GM23338 (cell line): ENCODE measurements around the gene EIF4A3. TPM values are rescaled to one million over a fixed set of nuclear protein-coding genes. Genes with fewer than 3 reads are reported as not detected.

Source experiments
- ATAC-seq: fragments of 200-7000 bp; cut with Tn5 transposase; 3 replicates; pipeline ENCODE4 v1.9.1; 2020
- DNase-seq: peaks from one replicate; pipeline ENCODE4 v3.0.0-alpha.2; 2015; ENCODE audit warnings: low spot score
- H2AFZ ChIP-seq: fragments of 200-600 bp; sonication (generic); 2 replicates; pipeline ENCODE4 v1.8.0; 2016; ENCODE audit warnings: antibody characterized with exemption, mild to moderate bottlenecking, moderate library complexity
- H3F3A ChIP-seq: fragments of 200-600 bp; sonication (generic); replicated peaks from 2 replicates; pipeline ENCODE4 v1.8.0; 2017; ENCODE audit warnings: antibody characterized with exemption, mixed run types, low read depth
- H3K27ac ChIP-seq: fragments of 200-600 bp; sonication (generic); 2 replicates; pipeline ENCODE4 v1.6.1; 2016; ENCODE audit warnings: low read depth
- H3K27me3 ChIP-seq: fragments of 200-600 bp; sonication (generic); 2 replicates; pipeline ENCODE4 v1.8.0; 2016; ENCODE audit warnings: mild to moderate bottlenecking, mixed run types, moderate library complexity; ENCODE audit not compliant: insufficient read depth
- H3K36me3 ChIP-seq: fragments of 200-600 bp; sonication (generic); 2 replicates; pipeline ENCODE4 v1.8.0; 2016; ENCODE audit warnings: mild to moderate bottlenecking; ENCODE audit not compliant: insufficient read depth
- H3K4me1 ChIP-seq: fragments of 200-600 bp; sonication (generic); 2 replicates; pipeline ENCODE4 v1.8.0; 2016; ENCODE audit warnings: mild to moderate bottlenecking, moderate library complexity; ENCODE audit not compliant: insufficient read depth
- H3K4me2 ChIP-seq: fragments of 200-600 bp; sonication (generic); 2 replicates; pipeline ENCODE4 v1.7.1; 2017; ENCODE audit warnings: mixed run types
- H3K4me3 ChIP-seq: fragments of 200-600 bp; sonication (generic); 2 replicates; pipeline ENCODE4 v1.6.1; 2016; ENCODE audit warnings: mixed run types
- H3K79me2 ChIP-seq: fragments of 200-600 bp; sonication (generic); replicated peaks from 2 replicates; pipeline ENCODE4 v1.8.0; 2017; ENCODE audit warnings: mild to moderate bottlenecking; ENCODE audit not compliant: insufficient read depth
- H3K9me2 ChIP-seq: fragments of 200-600 bp; sonication (generic); 2 replicates; pipeline ENCODE4 v1.8.0; 2017; ENCODE audit not compliant: insufficient read depth
- H4K20me1 ChIP-seq: fragments of 200-600 bp; sonication (generic); replicated peaks from 2 replicates; pipeline ENCODE4 v1.8.0; 2017; ENCODE audit warnings: mild to moderate bottlenecking; ENCODE audit not compliant: insufficient read depth
- H3K27ac Mint-ChIP-seq: 2 replicates; pipeline ENCODE4 v1.8.0; 2020; ENCODE audit warnings: inconsistent platforms, mild to moderate bottlenecking, moderate library complexity, mixed read lengths
- H3K27me3 Mint-ChIP-seq: 3 replicates; pipeline ENCODE4 v1.8.0; 2022; ENCODE audit warnings: low read depth, mild to moderate bottlenecking, moderate library complexity, mixed read lengths, inconsistent platforms; ENCODE audit not compliant: insufficient read depth, poor library complexity
- H3K36me3 Mint-ChIP-seq: 3 replicates; pipeline ENCODE4 v1.8.0; 2021; ENCODE audit warnings: low read depth, mild to moderate bottlenecking, inconsistent platforms, moderate library complexity, mixed read lengths
- H3K4me1 Mint-ChIP-seq: 3 replicates; pipeline ENCODE4 v1.8.0; 2020; ENCODE audit warnings: mild to moderate bottlenecking, inconsistent platforms, mixed read lengths
- H3K4me3 Mint-ChIP-seq: 3 replicates; pipeline ENCODE4 v1.8.0; 2021; ENCODE audit warnings: moderate library complexity, mild to moderate bottlenecking, inconsistent platforms, mixed read lengths
- H3K9me3 Mint-ChIP-seq: 3 replicates; pipeline ENCODE4 v1.8.0; 2020; ENCODE audit warnings: moderate library complexity, mild to moderate bottlenecking, inconsistent platforms, mixed read lengths
- CREB1 ChIP-seq: fragments of 250-450 bp; sonication (Bioruptor Pico); IDR thresholded peaks from 2 replicates; pipeline ENCODE4 v1.5.0; 2020; ENCODE audit warnings: low read depth, mild to moderate bottlenecking, moderate library complexity
- EZH2 ChIP-seq: fragments of 200-600 bp; sonication (generic); IDR thresholded peaks from one replicate; pipeline ENCODE4 v1.8.0; 2017; ENCODE audit warnings: antibody characterized with exemption, mild to moderate bottlenecking, low read depth; ENCODE audit not compliant: unreplicated experiment
- EZH2phosphoT487 ChIP-seq: fragments of 200-600 bp; sonication (generic); IDR thresholded peaks from one replicate; pipeline ENCODE4 v1.8.1; 2018; ENCODE audit warnings: antibody characterized with exemption; ENCODE audit not compliant: unreplicated experiment
- JUNB ChIP-seq: IDR thresholded peaks from one replicate; pipeline ENCODE4 v1.6.1; 2016; ENCODE audit warnings: antibody characterized with exemption; ENCODE audit not compliant: unreplicated experiment
- NANOG ChIP-seq: IDR thresholded peaks from 2 replicates; pipeline ENCODE4 v1.6.1; 2016; ENCODE audit warnings: antibody characterized with exemption, borderline replicate concordance
- POLR2AphosphoS5 ChIP-seq: IDR thresholded peaks from 2 replicates; pipeline ENCODE4 v1.6.1; 2016; ENCODE audit warnings: antibody characterized with exemption, low read depth
- STAT1 ChIP-seq: IDR thresholded peaks from one replicate; pipeline ENCODE4 v1.6.1; 2016; ENCODE audit warnings: antibody characterized with exemption; ENCODE audit not compliant: unreplicated experiment
- ZNF114 ChIP-seq: fragments of 250-450 bp; sonication (Bioruptor Pico); IDR thresholded peaks from 2 replicates; pipeline ENCODE4 v1.5.0; 2020; ENCODE audit warnings: mild to moderate bottlenecking, moderate library complexity
- ZNF331 ChIP-seq: fragments of 250-450 bp; sonication (Bioruptor Pico); IDR thresholded peaks from 2 replicates; pipeline ENCODE4 v1.5.0; 2020; ENCODE audit warnings: low read depth, mild to moderate bottlenecking, moderate library complexity
- polyA plus RNA-seq: library from polyadenylated mRNA; unstranded; fragments of >200 nt; fragmentation: Nextera tagmentation; extraction: Ambion mirVana; gene quantifications from 2 replicates; pipeline ENCODE4 v1.2.1, GENCODE V29; 2016
- total RNA-seq: library from RNA; depleted of rRNA; stranded (reverse); fragments of >200 nt; shearing (Covaris generic); gene quantifications from 2 replicates; pipeline ENCODE4 v1.2.3, GENCODE V29; 2014
- TF ChIP-seq, protein P1 (sequence below): fragments of 250-450 bp; sonication (Bioruptor Pico); IDR thresholded peaks from 2 replicates; pipeline ENCODE4 v1.5.0; 2020; ENCODE audit warnings: mild to moderate bottlenecking, moderate library complexity
- TF ChIP-seq, protein P2 (sequence below): IDR thresholded peaks from one replicate; pipeline ENCODE4 v1.6.1; 2018; ENCODE audit warnings: antibody characterized with exemption; ENCODE audit not compliant: unreplicated experiment
- TF ChIP-seq, protein P3 (sequence below), 2 experiments: fragments of 200-600 bp in 1 of 2; sonication (generic) in 1 of 2; conservative IDR thresholded peaks; 2 replicates each; pipeline versions ENCODE4 v1.5.1 to v1.6.1; 2016 to 2017; ENCODE audit warnings: antibody characterized with exemption in 2 of 2, low read depth in 2 of 2, mild to moderate bottlenecking in 2 of 2, moderate library complexity in 1 of 2
- TF ChIP-seq, protein P4 (sequence below): IDR thresholded peaks from 2 replicates; pipeline ENCODE4 v1.6.1; 2016; ENCODE audit warnings: antibody characterized with exemption

Gene EIF4A3
- total and polyA plus RNA-seq, 2 experiments from 2014 or later = 146 to 156 TPM

DNA sequence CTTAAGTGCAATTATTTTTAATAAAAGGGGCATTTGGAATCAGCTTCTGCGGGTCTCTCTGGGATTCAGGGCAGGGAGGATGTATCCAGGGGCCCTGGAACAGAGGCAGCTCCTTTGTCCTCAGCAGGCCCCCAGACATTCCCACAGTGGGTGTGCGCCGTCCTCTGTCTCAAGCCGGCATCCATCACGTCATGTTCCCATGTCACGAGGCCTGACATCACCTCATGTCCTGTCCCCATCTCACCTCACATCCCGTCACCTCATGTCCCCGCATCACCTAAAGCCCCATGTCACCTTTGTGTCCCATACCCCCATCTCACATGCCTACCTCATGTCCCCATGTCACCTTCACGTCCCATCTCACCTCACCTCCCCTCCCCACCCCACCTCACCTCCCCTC lies 27.1 kb downstream of the EIF4A3 start:
- H3K4me1 Mint-ChIP-seq = peaks cover 12% of the 10 kb centered on the region
- no peaks in the 10 kb centered on the region for H3K79me2 ChIP-seq
- H3K9me2 ChIP-seq = no peaks in the 10 kb centered on the region
- peaks cover 9% of the 10 kb centered on the region for H3K4me1 ChIP-seq
- H3K4me3 Mint-ChIP-seq = no peak overlapping the region
- no peaks in the 10 kb centered on the region for H3K27me3 ChIP-seq
- H3K27ac Mint-ChIP-seq = no peak overlapping the region
- peaks cover 6% of the 10 kb centered on the region; the same call in 1 of the 2 replicates for H3F3A ChIP-seq
- H3K9me3 Mint-ChIP-seq = no peaks in the 10 kb centered on the region; the same call in 2 of the 3 replicates
- no peak overlapping the region for H3K4me3 ChIP-seq
- peaks cover 12% of the 10 kb centered on the region; the same call in 1 of the 3 replicates for H3K36me3 Mint-ChIP-seq
- H3K4me2 ChIP-seq = no peak overlapping the region
- DNase-seq = no peak
- no peaks in the 10 kb centered on the region; the same call in 1 of the 2 replicates for H3K36me3 ChIP-seq
- no peak overlapping the region for H2AFZ ChIP-seq
- peaks cover 17% of the 10 kb centered on the region for H3K27me3 Mint-ChIP-seq
- TF ChIP-seq, protein P1, sequence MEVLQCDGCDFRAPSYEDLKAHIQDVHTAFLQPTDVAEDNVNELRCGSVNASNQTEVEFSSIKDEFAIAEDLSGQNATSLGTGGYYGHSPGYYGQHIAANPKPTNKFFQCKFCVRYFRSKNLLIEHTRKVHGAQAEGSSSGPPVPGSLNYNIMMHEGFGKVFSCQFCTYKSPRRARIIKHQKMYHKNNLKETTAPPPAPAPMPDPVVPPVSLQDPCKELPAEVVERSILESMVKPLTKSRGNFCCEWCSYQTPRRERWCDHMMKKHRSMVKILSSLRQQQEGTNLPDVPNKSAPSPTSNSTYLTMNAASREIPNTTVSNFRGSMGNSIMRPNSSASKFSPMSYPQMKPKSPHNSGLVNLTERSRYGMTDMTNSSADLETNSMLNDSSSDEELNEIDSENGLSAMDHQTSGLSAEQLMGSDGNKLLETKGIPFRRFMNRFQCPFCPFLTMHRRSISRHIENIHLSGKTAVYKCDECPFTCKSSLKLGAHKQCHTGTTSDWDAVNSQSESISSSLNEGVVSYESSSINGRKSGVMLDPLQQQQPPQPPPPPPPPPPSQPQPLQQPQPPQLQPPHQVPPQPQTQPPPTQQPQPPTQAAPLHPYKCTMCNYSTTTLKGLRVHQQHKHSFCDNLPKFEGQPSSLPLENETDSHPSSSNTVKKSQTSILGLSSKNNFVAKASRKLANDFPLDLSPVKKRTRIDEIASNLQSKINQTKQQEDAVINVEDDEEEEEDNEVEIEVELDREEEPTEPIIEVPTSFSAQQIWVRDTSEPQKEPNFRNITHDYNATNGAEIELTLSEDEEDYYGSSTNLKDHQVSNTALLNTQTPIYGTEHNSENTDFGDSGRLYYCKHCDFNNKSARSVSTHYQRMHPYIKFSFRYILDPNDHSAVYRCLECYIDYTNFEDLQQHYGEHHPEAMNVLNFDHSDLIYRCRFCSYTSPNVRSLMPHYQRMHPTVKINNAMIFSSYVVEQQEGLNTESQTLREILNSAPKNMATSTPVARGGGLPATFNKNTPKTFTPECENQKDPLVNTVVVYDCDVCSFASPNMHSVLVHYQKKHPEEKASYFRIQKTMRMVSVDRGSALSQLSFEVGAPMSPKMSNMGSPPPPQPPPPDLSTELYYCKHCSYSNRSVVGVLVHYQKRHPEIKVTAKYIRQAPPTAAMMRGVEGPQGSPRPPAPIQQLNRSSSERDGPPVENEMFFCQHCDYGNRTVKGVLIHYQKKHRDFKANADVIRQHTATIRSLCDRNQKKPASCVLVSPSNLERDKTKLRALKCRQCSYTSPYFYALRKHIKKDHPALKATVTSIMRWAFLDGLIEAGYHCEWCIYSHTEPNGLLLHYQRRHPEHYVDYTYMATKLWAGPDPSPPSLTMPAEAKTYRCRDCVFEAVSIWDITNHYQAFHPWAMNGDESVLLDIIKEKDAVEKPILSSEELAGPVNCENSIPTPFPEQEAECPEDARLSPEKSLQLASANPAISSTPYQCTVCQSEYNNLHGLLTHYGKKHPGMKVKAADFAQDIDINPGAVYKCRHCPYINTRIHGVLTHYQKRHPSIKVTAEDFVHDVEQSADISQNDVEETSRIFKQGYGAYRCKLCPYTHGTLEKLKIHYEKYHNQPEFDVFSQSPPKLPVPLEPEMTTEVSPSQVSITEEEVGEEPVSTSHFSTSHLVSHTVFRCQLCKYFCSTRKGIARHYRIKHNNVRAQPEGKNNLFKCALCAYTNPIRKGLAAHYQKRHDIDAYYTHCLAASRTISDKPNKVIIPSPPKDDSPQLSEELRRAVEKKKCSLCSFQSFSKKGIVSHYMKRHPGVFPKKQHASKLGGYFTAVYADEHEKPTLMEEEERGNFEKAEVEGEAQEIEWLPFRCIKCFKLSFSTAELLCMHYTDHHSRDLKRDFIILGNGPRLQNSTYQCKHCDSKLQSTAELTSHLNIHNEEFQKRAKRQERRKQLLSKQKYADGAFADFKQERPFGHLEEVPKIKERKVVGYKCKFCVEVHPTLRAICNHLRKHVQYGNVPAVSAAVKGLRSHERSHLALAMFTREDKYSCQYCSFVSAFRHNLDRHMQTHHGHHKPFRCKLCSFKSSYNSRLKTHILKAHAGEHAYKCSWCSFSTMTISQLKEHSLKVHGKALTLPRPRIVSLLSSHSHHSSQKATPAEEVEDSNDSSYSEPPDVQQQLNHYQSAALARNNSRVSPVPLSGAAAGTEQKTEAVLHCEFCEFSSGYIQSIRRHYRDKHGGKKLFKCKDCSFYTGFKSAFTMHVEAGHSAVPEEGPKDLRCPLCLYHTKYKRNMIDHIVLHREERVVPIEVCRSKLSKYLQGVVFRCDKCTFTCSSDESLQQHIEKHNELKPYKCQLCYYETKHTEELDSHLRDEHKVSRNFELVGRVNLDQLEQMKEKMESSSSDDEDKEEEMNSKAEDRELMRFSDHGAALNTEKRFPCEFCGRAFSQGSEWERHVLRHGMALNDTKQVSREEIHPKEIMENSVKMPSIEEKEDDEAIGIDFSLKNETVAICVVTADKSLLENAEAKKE = no peak
- TF ChIP-seq, protein P2, sequence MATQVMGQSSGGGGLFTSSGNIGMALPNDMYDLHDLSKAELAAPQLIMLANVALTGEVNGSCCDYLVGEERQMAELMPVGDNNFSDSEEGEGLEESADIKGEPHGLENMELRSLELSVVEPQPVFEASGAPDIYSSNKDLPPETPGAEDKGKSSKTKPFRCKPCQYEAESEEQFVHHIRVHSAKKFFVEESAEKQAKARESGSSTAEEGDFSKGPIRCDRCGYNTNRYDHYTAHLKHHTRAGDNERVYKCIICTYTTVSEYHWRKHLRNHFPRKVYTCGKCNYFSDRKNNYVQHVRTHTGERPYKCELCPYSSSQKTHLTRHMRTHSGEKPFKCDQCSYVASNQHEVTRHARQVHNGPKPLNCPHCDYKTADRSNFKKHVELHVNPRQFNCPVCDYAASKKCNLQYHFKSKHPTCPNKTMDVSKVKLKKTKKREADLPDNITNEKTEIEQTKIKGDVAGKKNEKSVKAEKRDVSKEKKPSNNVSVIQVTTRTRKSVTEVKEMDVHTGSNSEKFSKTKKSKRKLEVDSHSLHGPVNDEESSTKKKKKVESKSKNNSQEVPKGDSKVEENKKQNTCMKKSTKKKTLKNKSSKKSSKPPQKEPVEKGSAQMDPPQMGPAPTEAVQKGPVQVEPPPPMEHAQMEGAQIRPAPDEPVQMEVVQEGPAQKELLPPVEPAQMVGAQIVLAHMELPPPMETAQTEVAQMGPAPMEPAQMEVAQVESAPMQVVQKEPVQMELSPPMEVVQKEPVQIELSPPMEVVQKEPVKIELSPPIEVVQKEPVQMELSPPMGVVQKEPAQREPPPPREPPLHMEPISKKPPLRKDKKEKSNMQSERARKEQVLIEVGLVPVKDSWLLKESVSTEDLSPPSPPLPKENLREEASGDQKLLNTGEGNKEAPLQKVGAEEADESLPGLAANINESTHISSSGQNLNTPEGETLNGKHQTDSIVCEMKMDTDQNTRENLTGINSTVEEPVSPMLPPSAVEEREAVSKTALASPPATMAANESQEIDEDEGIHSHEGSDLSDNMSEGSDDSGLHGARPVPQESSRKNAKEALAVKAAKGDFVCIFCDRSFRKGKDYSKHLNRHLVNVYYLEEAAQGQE = no peak
- no peak for TF ChIP-seq ZNF114 (CRISPR knock-in tag)
- TF ChIP-seq EZH2phosphoT487 = no peak
- no peak for TF ChIP-seq ZNF331 (CRISPR knock-in tag)
- no peak for TF ChIP-seq STAT1
- no peak for TF ChIP-seq EZH2
- TF ChIP-seq, protein P3, sequence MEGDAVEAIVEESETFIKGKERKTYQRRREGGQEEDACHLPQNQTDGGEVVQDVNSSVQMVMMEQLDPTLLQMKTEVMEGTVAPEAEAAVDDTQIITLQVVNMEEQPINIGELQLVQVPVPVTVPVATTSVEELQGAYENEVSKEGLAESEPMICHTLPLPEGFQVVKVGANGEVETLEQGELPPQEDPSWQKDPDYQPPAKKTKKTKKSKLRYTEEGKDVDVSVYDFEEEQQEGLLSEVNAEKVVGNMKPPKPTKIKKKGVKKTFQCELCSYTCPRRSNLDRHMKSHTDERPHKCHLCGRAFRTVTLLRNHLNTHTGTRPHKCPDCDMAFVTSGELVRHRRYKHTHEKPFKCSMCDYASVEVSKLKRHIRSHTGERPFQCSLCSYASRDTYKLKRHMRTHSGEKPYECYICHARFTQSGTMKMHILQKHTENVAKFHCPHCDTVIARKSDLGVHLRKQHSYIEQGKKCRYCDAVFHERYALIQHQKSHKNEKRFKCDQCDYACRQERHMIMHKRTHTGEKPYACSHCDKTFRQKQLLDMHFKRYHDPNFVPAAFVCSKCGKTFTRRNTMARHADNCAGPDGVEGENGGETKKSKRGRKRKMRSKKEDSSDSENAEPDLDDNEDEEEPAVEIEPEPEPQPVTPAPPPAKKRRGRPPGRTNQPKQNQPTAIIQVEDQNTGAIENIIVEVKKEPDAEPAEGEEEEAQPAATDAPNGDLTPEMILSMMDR (conservative IDR thresholded peaks at IDR 0.05; ENCODE audit: low read depth in 2 of 2) = no peak
- TF ChIP-seq NANOG = no peak
- no peak for TF ChIP-seq JUNB
- TF ChIP-seq CREB1 (CRISPR knock-in tag) = no peak
- no peak for TF ChIP-seq POLR2AphosphoS5
- TF ChIP-seq, protein P4, sequence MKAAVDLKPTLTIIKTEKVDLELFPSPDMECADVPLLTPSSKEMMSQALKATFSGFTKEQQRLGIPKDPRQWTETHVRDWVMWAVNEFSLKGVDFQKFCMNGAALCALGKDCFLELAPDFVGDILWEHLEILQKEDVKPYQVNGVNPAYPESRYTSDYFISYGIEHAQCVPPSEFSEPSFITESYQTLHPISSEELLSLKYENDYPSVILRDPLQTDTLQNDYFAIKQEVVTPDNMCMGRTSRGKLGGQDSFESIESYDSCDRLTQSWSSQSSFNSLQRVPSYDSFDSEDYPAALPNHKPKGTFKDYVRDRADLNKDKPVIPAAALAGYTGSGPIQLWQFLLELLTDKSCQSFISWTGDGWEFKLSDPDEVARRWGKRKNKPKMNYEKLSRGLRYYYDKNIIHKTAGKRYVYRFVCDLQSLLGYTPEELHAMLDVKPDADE = no peak
- H4K20me1 ChIP-seq = no peaks in the 10 kb centered on the region
- H3K27ac ChIP-seq = no peak overlapping the region
- ATAC-seq = no peak
